Measurements from ENCODE around the gene PRPSAP2. TPM values are rescaled to one million over a fixed set of nuclear protein-coding genes. Genes with fewer than 3 reads are reported as not detected.

PRPSAP2 gene
- polyA plus RNA-seq, 1 donor (not counting 4 experiments of a cell fraction or from before 2014, with no cell fraction given), result 39.1 TPM

DNA sequence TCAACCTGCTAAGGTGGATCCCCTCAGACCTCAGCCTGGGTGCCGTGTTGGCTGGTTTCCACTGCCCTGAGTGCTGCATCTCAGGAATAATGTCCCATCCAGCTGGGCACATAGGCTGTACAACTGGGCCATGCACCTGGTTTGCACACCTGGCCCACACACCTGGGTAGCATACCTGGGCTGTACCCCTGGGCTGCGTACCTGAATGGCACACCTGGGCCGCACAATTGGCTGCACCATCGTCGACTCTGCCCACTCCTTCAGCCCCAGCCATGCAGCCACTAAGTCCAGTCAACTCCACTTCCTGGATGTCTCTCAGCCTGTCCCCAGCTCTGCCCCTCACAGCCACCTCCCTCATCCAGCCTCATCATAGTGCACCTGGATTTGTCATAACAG lies 101.9 kb downstream of the PRPSAP2 start:
- DNase-seq (ENCODE audit: low read depth, low spot score), result no peak
- Histone ChIP-seq H3K4me3 (ENCODE audit: control insufficient read depth in 2 of 3, extremely low read depth in 1 of 3, insufficient read depth in 2 of 3, low read depth in 1 of 3, low read length in 3 of 3) (no peak overlapping the region), H3K9ac (ENCODE audit: control insufficient read depth, extremely low read depth, insufficient read depth, low read length) (no peak overlapping the region), H3K27me3 (ENCODE audit: control insufficient read depth, extremely low read depth, insufficient read depth, low read length) (no peaks in the 10 kb centered on the region), H3K9me3 (ENCODE audit: control insufficient read depth, low read depth, low read length) (no peaks in the 10 kb centered on the region), H2AFZ (ENCODE audit: control insufficient read depth, low read length) (no peak overlapping the region), H3K79me2 (ENCODE audit: control insufficient read depth, insufficient read depth, low read length) (no peaks in the 10 kb centered on the region), H3K4me1 (ENCODE audit: control insufficient read depth, extremely low read depth, insufficient read depth, low read length) (peaks cover 13% of the 10 kb centered on the region), H3K36me3 (ENCODE audit: control insufficient read depth in 2 of 2, extremely low read depth in 1 of 2, insufficient read depth in 2 of 2, low read length in 2 of 2) (no peaks in the 10 kb centered on the region), H3K27ac (ENCODE audit: control insufficient read depth, insufficient read depth, low read length) (no peak overlapping the region), H4K20me1 (ENCODE audit: control insufficient read depth, extremely low read depth, insufficient read depth, low read length) (no peaks in the 10 kb centered on the region), H3K9me1 (ENCODE audit: control insufficient read depth, extremely low read depth, insufficient read depth, low read length) (no peaks in the 10 kb centered on the region), H3K4me2 (ENCODE audit: control insufficient read depth, extremely low read depth, insufficient read depth, low read depth, low read length) (no peak overlapping the region)
- FAIRE-seq, result no peak
- TF ChIP-seq, protein P1, sequence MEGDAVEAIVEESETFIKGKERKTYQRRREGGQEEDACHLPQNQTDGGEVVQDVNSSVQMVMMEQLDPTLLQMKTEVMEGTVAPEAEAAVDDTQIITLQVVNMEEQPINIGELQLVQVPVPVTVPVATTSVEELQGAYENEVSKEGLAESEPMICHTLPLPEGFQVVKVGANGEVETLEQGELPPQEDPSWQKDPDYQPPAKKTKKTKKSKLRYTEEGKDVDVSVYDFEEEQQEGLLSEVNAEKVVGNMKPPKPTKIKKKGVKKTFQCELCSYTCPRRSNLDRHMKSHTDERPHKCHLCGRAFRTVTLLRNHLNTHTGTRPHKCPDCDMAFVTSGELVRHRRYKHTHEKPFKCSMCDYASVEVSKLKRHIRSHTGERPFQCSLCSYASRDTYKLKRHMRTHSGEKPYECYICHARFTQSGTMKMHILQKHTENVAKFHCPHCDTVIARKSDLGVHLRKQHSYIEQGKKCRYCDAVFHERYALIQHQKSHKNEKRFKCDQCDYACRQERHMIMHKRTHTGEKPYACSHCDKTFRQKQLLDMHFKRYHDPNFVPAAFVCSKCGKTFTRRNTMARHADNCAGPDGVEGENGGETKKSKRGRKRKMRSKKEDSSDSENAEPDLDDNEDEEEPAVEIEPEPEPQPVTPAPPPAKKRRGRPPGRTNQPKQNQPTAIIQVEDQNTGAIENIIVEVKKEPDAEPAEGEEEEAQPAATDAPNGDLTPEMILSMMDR (optimal IDR thresholded peaks at IDR 0.05 in 1 of 3, IDR thresholded peaks at IDR 0.05 in 1 of 3, conservative IDR thresholded peaks at IDR 0.05 in 1 of 3; ENCODE audit: extremely low read depth in 1 of 3, insufficient read depth in 2 of 3, low read length in 3 of 3), result no peak
- TF ChIP-seq EZH2 (IDR thresholded peaks at IDR 0.05; ENCODE audit: low read length), result no peak
- dilution Hi-C loops (cut with MboI; ENCODE audit: extremely low pct_ligation_motif_present, low sequenced_read_pairs), result no loop called here

- TF ChIP-seq, protein P1 (optimal IDR thresholded peaks at IDR 0.05 in 1 of 3, IDR thresholded peaks at IDR 0.05 in 1 of 3, conservative IDR thresholded peaks at IDR 0.05 in 1 of 3; ENCODE audit: extremely low read depth in 1 of 3, insufficient read depth in 2 of 3, low read length in 3 of 3), result no peak
- TF ChIP-seq EZH2 (IDR thresholded peaks at IDR 0.05; ENCODE audit: low read length), result no peak
- dilution Hi-C loops (cut with MboI; ENCODE audit: extremely low pct_ligation_motif_present, low sequenced_read_pairs), result no loop called here
These were observed 102.3 kb downstream of the PRPSAP2 start for GRCh38 chr17:18960241-18960665.

More at GRCh38 chr17:18960241-18960665, 102.3 kb downstream of the PRPSAP2 start:
- no peaks in the 10 kb centered on the region for H3K27me3 ChIP-seq (ENCODE audit: control insufficient read depth, extremely low read depth, insufficient read depth, low read length)
- no peak overlapping the region for H2AFZ ChIP-seq (ENCODE audit: control insufficient read depth, low read length)
- H3K4me3 ChIP-seq (ENCODE audit: control insufficient read depth in 2 of 3, extremely low read depth in 1 of 3, insufficient read depth in 2 of 3, low read depth in 1 of 3, low read length in 3 of 3), result no peak overlapping the region
- H3K9me3 ChIP-seq (ENCODE audit: control insufficient read depth, low read depth, low read length), result no peaks in the 10 kb centered on the region
- H3K79me2 ChIP-seq (ENCODE audit: control insufficient read depth, insufficient read depth, low read length), result no peaks in the 10 kb centered on the region
- H3K27ac ChIP-seq (ENCODE audit: control insufficient read depth, insufficient read depth, low read length), result no peak overlapping the region
- H3K9me1 ChIP-seq (ENCODE audit: control insufficient read depth, extremely low read depth, insufficient read depth, low read length), result no peaks in the 10 kb centered on the region
- FAIRE-seq (no peak), DNase-seq (ENCODE audit: low read depth, low spot score) (no peak)
- no peak overlapping the region for H3K4me2 ChIP-seq (ENCODE audit: control insufficient read depth, extremely low read depth, insufficient read depth, low read depth, low read length)
- peaks cover 13% of the 10 kb centered on the region for H3K4me1 ChIP-seq (ENCODE audit: control insufficient read depth, extremely low read depth, insufficient read depth, low read length)
- no peak overlapping the region for H3K9ac ChIP-seq (ENCODE audit: control insufficient read depth, extremely low read depth, insufficient read depth, low read length)
- no peaks in the 10 kb centered on the region for H4K20me1 ChIP-seq (ENCODE audit: control insufficient read depth, extremely low read depth, insufficient read depth, low read length)
- no peaks in the 10 kb centered on the region for H3K36me3 ChIP-seq (ENCODE audit: control insufficient read depth in 2 of 2, extremely low read depth in 1 of 2, insufficient read depth in 2 of 2, low read length in 2 of 2)
